WERI-Rb-1 (cell line): ENCODE data around the gene IMMP1L.

Experiments used
- DNase-seq: peaks from one replicate; pipeline ENCODE4 v3.0.0-alpha.2; 2020
- H3K27ac ChIP-seq: fragments of 250-450 bp; sonication (Bioruptor Pico); 2 replicates; pipeline ENCODE4 v1.5.1; 2020; ENCODE audit warnings: mild to moderate bottlenecking, moderate library complexity
- H3K27me3 ChIP-seq: fragments of 250-450 bp; sonication (Bioruptor Pico); 2 replicates; pipeline ENCODE4 v1.5.1; 2021; ENCODE audit warnings: mild to moderate bottlenecking, low read depth, moderate library complexity; ENCODE audit not compliant: insufficient read depth, severe bottlenecking
- H3K36me3 ChIP-seq: fragments of 250-450 bp; sonication (Bioruptor Pico); 2 replicates; pipeline ENCODE4 v1.5.1; 2020; ENCODE audit warnings: mild to moderate bottlenecking, moderate library complexity
- H3K4me3 ChIP-seq: 2 replicates; pipeline ENCODE4 v1.5.1; 2011; ENCODE audit warnings: low read depth, mild to moderate bottlenecking, control low read depth, low read length
- H3K9me3 ChIP-seq: fragments of 250-450 bp; sonication (Bioruptor Pico); 2 replicates; pipeline ENCODE4 v1.5.1; 2021; ENCODE audit warnings: mild to moderate bottlenecking, moderate library complexity; ENCODE audit not compliant: severe bottlenecking
- CTCF ChIP-seq: IDR thresholded peaks from 2 replicates; pipeline ENCODE4 v1.5.1; 2011; ENCODE audit warnings: low read depth, mild to moderate bottlenecking, control low read depth, inconsistent platforms, low read length

IMMP1L gene

GRCh38 chr11:31414338-31414737 lies 95.1 kb downstream of the IMMP1L start:
- no peak overlapping the region for H3K4me3 ChIP-seq
- no peaks in the 10 kb centered on the region for H3K9me3 ChIP-seq
- H3K27ac ChIP-seq = no peak overlapping the region
- no peak for DNase-seq
- no peaks in the 10 kb centered on the region for H3K27me3 ChIP-seq
- H3K36me3 ChIP-seq = no peaks in the 10 kb centered on the region
- TF ChIP-seq CTCF = no peak

GRCh38 chr11:31412946-31413345 lies 96.5 kb downstream of the IMMP1L start:
- Histone ChIP-seq H3K36me3 (no peaks in the 10 kb centered on the region), H3K27me3 (no peaks in the 10 kb centered on the region), H3K27ac (no peak overlapping the region), H3K9me3 (no peaks in the 10 kb centered on the region), H3K4me3 (no peak overlapping the region)
- TF ChIP-seq CTCF = no peak
- no peak for DNase-seq

- Histone ChIP-seq H3K9me3 (no peaks in the 10 kb centered on the region), H3K36me3 (no peaks in the 10 kb centered on the region), H3K27me3 (no peaks in the 10 kb centered on the region), H3K27ac (no peak overlapping the region), H3K4me3 (no peak overlapping the region)
- no peak for DNase-seq
- TF ChIP-seq CTCF = no peak
These were observed 101.2 kb downstream of the IMMP1L start for GRCh38 chr11:31408201-31408600.

GRCh38 chr11:31404614-31405013 lies 104.8 kb downstream of the IMMP1L start:
- Histone ChIP-seq H3K36me3 (no peaks in the 10 kb centered on the region), H3K27ac (no peak overlapping the region), H3K4me3 (no peak overlapping the region), H3K27me3 (no peaks in the 10 kb centered on the region), H3K9me3 (no peaks in the 10 kb centered on the region)
- no peak for DNase-seq
- no peak for TF ChIP-seq CTCF

GRCh38 chr11:31397239-31397834 lies 112.1 kb downstream of the IMMP1L start:
- Histone ChIP-seq H3K36me3 (no peaks in the 10 kb centered on the region), H3K27me3 (no peaks in the 10 kb centered on the region), H3K9me3 (no peaks in the 10 kb centered on the region), H3K27ac (no peak overlapping the region), H3K4me3 (no peak overlapping the region)
- no peak for DNase-seq
- TF ChIP-seq CTCF = peak; percentile 25; the same call in 1 of the 2 replicates

- no peaks in the 10 kb centered on the region for H3K27me3 ChIP-seq
- no peak for DNase-seq
- no peak overlapping the region for H3K4me3 ChIP-seq
- no peak overlapping the region for H3K27ac ChIP-seq
- no peaks in the 10 kb centered on the region for H3K9me3 ChIP-seq
- TF ChIP-seq CTCF = no peak
- no peaks in the 10 kb centered on the region for H3K36me3 ChIP-seq
These were observed 122.0 kb downstream of the IMMP1L start for GRCh38 chr11:31387379-31387778.
